Measurements from ENCODE around the gene TTLL11.

Gene TTLL11

GRCh38 chr9:121835587-121836365, 257.3 kb downstream of the TTLL11 start:
- DNase-seq (ENCODE audit: low read depth, low spot score) = no peak
- H3K4me3 ChIP-seq (ENCODE audit: low read length) = no peak overlapping the region

- DNase-seq (ENCODE audit: low read depth, low spot score) = no peak
- no peak overlapping the region for H3K4me3 ChIP-seq (ENCODE audit: low read length)
Measured at GRCh38 chr9:121833061-121833460, 260.0 kb downstream of the TTLL11 start.

DNA sequence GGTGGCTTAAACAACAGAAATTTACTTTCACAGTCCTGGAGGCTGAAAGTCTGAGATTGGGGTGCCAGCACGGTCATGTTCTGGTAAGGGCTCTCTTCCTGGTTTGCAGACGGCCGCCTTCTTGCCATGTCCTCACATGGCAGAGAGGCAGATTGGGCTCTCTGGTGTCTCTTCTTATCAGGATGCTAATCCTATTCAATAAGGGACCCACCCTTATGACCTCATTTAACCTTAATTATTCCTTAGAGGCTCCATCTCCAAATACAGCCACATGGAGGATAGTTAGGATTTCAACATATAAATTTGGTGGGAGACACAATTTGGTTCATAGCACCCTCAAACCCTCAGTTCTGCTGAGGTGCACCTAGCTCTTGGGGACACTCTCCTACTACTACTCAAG, 261.2 kb downstream of the TTLL11 start:
- no peak for DNase-seq (ENCODE audit: low read depth, low spot score)
- H3K4me3 ChIP-seq (ENCODE audit: low read length) = no peak overlapping the region

- no peak overlapping the region for H3K4me3 ChIP-seq (ENCODE audit: low read length)
- DNase-seq (ENCODE audit: low read depth, low spot score) = no peak
Measured at GRCh38 chr9:121830441-121831140, 262.5 kb downstream of the TTLL11 start.

DNA sequence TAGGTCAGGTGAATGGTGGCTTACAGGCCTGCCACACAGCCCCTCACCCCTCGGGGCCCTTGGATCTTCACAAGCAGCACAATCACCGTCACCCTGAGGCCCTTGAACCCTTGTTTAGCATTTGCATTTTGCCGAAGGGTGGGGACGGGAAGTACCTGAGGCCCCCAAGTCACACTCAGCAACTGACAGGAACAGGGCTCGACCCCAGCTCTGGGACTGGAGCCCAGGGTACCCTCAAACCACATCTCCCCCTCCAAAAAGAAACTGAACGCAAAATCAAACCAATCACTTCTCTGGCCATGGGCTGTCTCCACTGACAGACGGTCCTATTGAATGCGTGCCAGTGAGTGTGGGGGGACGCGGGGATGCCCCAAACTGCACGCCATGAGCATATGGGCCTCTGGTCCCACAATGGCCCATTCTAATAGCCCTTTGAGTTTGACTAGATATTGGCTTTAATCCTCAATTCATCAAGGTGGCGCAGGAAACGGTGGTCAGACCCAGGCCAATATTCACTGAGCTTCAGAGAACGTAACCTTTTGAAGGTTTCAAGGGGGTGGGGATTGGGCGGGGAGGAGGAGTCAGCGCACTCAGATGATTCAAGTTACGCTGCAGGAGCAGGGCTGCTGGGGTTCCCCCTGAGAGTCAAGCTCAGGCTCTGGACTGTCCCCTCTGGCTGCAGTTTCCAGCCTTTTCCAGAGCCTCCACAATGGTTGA, 265.7 kb downstream of the TTLL11 start:
- DNase-seq (ENCODE audit: low read depth, low spot score) = no peak
- no peak overlapping the region for H3K4me3 ChIP-seq (ENCODE audit: low read length)

- no peak overlapping the region for H3K4me3 ChIP-seq (ENCODE audit: low read length)
- DNase-seq (ENCODE audit: low read depth, low spot score) = no peak
Measured at GRCh38 chr9:121826711-121827110, 266.4 kb downstream of the TTLL11 start.

- no peak for DNase-seq (ENCODE audit: low read depth, low spot score)
Measured at GRCh38 chr9:121825031-121825691, 267.9 kb downstream of the TTLL11 start.

DNA sequence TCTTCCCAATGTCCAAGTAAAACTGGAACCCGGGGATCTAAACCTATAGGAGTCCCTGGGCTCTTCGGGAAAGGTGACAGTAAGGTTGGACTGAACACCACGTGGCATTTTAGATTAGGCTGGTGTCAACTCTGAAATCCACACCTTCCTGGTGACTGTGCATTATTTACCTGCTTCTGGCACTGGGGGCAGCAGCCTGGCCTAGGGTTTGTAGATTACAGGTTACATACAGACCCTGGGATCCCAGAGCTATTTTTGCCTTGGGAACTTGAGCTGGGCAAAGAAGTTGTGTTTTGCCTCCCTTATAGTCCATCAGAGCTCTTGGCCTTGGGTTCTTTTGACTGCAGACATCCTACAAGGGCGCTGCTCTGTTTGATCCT, 268.5 kb downstream of the TTLL11 start:
- DNase-seq (ENCODE audit: low read depth, low spot score) = no peak
- H3K4me3 ChIP-seq (ENCODE audit: low read length) = no peak overlapping the region

More at GRCh38 chr9:121825031-121825691, 267.9 kb downstream of the TTLL11 start:
- H3K4me3 ChIP-seq (ENCODE audit: low read length) = no peak overlapping the region

GRCh38 chr9:121823451-121824169, 269.5 kb downstream of the TTLL11 start:
- DNase-seq (ENCODE audit: low read depth, low spot score) = no peak
- no peak overlapping the region for H3K4me3 ChIP-seq (ENCODE audit: low read length)

GRCh38 chr9:121822093-121823085, 270.7 kb downstream of the TTLL11 start:
- H3K4me3 ChIP-seq (ENCODE audit: low read length) = no peak overlapping the region
- no peak for DNase-seq (ENCODE audit: low read depth, low spot score)

- DNase-seq (ENCODE audit: low read depth, low spot score) = no peak
- no peak overlapping the region for H3K4me3 ChIP-seq (ENCODE audit: low read length)
Measured at GRCh38 chr9:121821326-121821725, 271.8 kb downstream of the TTLL11 start.

GRCh38 chr9:121820286-121821005, 272.7 kb downstream of the TTLL11 start:
- no peak for DNase-seq (ENCODE audit: low read depth, low spot score)

DNA sequence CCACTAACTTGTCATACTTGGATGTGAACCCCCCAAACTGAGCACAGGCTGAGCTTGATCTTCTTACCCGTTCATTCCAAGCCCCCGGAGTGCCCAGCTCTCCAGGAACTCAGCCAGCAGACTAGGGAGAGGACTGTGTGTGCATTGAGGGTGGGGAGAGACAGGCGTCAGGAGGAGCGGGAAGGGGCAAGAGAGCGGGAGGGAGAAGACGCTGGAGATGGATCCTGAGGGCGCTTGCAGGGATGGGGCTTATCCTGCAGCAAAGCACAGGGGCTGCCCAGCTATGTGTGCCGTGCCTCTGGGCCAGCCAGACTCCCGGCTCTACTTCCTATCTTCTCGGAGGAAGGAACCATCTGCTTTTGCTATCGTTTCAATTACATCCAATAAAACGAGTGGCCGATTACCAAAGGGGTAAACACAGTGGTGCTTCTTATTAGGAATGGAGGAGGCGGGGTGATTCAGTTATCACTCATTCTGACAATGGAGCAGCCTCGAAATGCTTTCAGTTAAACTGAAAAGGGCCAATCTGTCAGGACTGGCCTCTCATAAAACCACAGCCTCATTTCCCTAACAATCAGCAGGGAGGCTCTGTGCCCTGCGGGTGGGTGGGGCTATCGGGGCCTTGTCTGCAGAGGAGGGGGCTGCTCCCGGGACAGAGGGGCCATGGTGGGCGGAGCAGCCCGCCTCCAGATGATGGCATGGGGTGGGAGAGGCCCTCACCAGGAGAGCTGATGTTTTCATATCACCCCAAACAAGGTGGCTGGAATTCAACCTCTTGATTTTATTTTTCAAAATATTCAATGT, 273.5 kb downstream of the TTLL11 start:
- no peak overlapping the region for H3K4me3 ChIP-seq (ENCODE audit: low read length)
- DNase-seq (ENCODE audit: low read depth, low spot score) = no peak

More at GRCh38 chr9:121820286-121821005, 272.7 kb downstream of the TTLL11 start:
- no peak overlapping the region for H3K4me3 ChIP-seq (ENCODE audit: low read length)

GRCh38 chr9:121818841-121819427, 274.2 kb downstream of the TTLL11 start:
- DNase-seq (ENCODE audit: low read depth, low spot score) = no peak
- no peak overlapping the region for H3K4me3 ChIP-seq (ENCODE audit: low read length)

GRCh38 chr9:121818016-121818661, 275.0 kb downstream of the TTLL11 start:
- no peak overlapping the region for H3K4me3 ChIP-seq (ENCODE audit: low read length)
- DNase-seq (ENCODE audit: low read depth, low spot score) = no peak

- no peak overlapping the region for H3K4me3 ChIP-seq (ENCODE audit: low read length)
- no peak for DNase-seq (ENCODE audit: low read depth, low spot score)
Measured at GRCh38 chr9:121817476-121817875, 275.6 kb downstream of the TTLL11 start.

Measured in Jurkat, Clone E6-1 (cell line).